HG03432 (cell line): ENCODE data around the gene ZC3H6.
A peak's percentile ranks its signal among the peaks of the same experiment; 100 is the strongest.

Experiments
- ATAC-seq: cut with Tn5 transposase; IDR thresholded peaks from one replicate; pipeline ENCODE4 v1.9.1; 2021; ENCODE audit warnings: mild to moderate bottlenecking, moderate library complexity; ENCODE audit not compliant: unreplicated experiment

Gene ZC3H6

GRCh38 chr2:112275311-112275886 lies at the start of gene ZC3H6:
Gene ZC3H6, plus strand, starts transcription at chr2:112275597. Its CDS starts 398 bp downstream, at chr2:112275995.
- ATAC-seq = peak; percentile 96

GRCh38 chr2:112229348-112229747 lies 46.0 kb upstream of the ZC3H6 start:
- ATAC-seq = no peak

- ATAC-seq = no peak
These were observed 45.0 kb upstream of the ZC3H6 start for GRCh38 chr2:112230371-112230770.

GRCh38 chr2:112239862-112240261 lies 35.5 kb upstream of the ZC3H6 start:
- no peak for ATAC-seq

GRCh38 chr2:112242384-112242783 lies 33.0 kb upstream of the ZC3H6 start:
- ATAC-seq = no peak

GRCh38 chr2:112243233-112243632 lies 32.2 kb upstream of the ZC3H6 start:
- no peak for ATAC-seq

- no peak for ATAC-seq
These were observed 30.5 kb upstream of the ZC3H6 start for GRCh38 chr2:112244854-112245253.

GRCh38 chr2:112251271-112251670 lies 24.1 kb upstream of the ZC3H6 start:
- ATAC-seq = no peak

GRCh38 chr2:112253261-112253815 lies 22.1 kb upstream of the ZC3H6 start:
- ATAC-seq = no peak

- ATAC-seq = peak; percentile 93
These were observed 20.7 kb upstream of the ZC3H6 start, which contains the start of gene ZC3H8 for GRCh38 chr2:112254466-112255240. Gene ZC3H8, minus strand, starts transcription at chr2:112255042. Its CDS starts 61 bp downstream, at chr2:112254981.

- no peak for ATAC-seq
These were observed 19.5 kb upstream of the ZC3H6 start for GRCh38 chr2:112255875-112256274.

GRCh38 chr2:112256654-112257053 lies 18.7 kb upstream of the ZC3H6 start:
- no peak for ATAC-seq

- no peak for ATAC-seq
These were observed 17.8 kb upstream of the ZC3H6 start for GRCh38 chr2:112257575-112257974.

- peak; percentile 41 for ATAC-seq
These were observed 15.7 kb upstream of the ZC3H6 start for GRCh38 chr2:112259509-112260294.

- no peak for ATAC-seq
These were observed 15.1 kb upstream of the ZC3H6 start for GRCh38 chr2:112260295-112260625.

GRCh38 chr2:112262876-112263275 lies 12.5 kb upstream of the ZC3H6 start:
- no peak for ATAC-seq

GRCh38 chr2:112268547-112268946 lies 6.8 kb upstream of the ZC3H6 start:
- ATAC-seq = no peak

GRCh38 chr2:112272669-112273068 lies 2.7 kb upstream of the ZC3H6 start:
- no peak for ATAC-seq

- no peak for ATAC-seq
These were observed 2.0 kb upstream of the ZC3H6 start for GRCh38 chr2:112273349-112273748.

GRCh38 chr2:112275887-112276773 lies 733 bp downstream of the ZC3H6 start:
- ATAC-seq = peak; percentile 58
